GM12864 (cell line): ENCODE results near the gene ARRB1.

Experiments used
- DNase-seq: peaks from one replicate; pipeline ENCODE4 v3.0.0-alpha.2; 2011; ENCODE audit warnings: low read depth
- H3K4me3 ChIP-seq: 2 replicates; pipeline ENCODE4 v1.5.1; 2011; ENCODE audit warnings: mild to moderate bottlenecking, low read depth, low read length, control low read depth
- TF ChIP-seq, protein P1 (sequence below): IDR thresholded peaks from 2 replicates; pipeline ENCODE4 v1.5.1; 2011; ENCODE audit warnings: low read depth, mild to moderate bottlenecking, moderate library complexity, low read length, control low read depth, inconsistent platforms; ENCODE audit errors: missing control alignments

The ARRB1 gene

DNA sequence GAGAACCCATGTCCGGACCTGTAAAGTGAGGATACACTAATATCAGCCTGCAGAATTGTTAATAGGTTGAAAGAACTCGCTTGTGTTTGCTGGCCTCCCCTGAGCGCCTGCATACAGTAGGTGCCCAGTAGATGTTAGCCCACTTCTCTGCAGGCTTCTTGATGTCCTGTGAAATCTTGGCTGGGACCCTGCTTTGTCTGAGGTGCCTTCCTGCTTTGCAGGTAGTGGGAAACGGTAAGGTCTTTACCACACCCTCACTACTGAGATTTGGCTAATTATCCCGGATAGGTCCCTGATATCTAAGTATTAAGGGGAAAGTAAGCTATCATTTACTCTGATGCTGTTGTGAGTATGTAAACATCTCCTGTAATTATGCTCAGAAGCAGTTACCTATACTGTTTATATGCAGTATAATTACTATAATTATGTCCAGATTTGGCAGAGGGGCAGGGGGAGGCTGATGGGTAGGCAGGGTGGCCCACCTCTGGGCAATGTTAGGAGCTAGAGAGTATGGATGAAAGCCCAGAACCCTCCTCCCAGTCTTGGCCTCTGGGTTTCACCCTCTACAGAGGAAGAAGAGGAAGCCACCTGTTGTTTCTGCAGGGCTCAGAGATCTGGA is 1.2 kb upstream of the ARRB1 start:
- no peak for DNase-seq
- peak overlapping the region; percentile 46; the same call in 1 of the 2 replicates for H3K4me3 ChIP-seq
- TF ChIP-seq, protein P1, sequence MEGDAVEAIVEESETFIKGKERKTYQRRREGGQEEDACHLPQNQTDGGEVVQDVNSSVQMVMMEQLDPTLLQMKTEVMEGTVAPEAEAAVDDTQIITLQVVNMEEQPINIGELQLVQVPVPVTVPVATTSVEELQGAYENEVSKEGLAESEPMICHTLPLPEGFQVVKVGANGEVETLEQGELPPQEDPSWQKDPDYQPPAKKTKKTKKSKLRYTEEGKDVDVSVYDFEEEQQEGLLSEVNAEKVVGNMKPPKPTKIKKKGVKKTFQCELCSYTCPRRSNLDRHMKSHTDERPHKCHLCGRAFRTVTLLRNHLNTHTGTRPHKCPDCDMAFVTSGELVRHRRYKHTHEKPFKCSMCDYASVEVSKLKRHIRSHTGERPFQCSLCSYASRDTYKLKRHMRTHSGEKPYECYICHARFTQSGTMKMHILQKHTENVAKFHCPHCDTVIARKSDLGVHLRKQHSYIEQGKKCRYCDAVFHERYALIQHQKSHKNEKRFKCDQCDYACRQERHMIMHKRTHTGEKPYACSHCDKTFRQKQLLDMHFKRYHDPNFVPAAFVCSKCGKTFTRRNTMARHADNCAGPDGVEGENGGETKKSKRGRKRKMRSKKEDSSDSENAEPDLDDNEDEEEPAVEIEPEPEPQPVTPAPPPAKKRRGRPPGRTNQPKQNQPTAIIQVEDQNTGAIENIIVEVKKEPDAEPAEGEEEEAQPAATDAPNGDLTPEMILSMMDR = no peak

DNA sequence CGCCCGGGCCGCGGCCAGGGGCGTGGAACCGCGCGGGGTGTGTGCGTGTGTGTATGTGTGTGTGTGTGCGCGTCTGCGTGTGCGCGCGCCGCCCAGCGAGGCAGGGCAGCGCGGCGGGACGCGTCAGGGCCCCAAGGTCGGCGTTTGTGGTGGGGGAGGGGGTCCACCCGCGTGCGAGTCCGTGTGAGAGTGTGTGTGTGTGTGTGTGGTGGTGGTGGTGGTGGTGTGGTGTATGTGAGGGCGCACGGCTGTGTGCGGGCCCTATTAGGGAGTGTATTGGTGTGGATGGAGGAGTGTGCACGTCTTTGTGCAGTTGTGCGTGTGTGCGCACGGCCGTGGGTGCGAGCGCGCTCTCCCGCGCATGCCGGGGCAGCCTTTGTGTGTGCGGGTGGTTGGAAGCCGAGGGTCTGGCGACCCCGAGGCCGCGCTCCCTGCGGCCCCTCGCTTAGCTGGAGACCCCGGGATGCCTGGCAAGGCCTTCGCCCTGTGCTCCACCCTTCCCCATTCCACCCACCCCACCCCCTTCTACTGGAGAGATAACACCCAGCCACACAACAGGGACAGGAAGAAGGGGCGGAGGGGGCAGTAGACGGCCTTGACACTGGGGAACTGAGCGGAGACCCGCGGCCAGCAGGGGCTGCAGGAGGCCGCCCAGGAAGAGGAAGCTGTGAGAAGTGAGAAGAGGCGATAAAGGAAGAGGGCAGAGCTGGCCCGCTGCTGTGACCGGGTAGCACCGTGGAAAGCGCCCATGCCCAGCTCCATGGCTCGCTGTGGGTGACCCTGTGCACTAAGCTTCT is 528 bp upstream of the ARRB1 start:
- TF ChIP-seq, protein P1 = no peak
- no peak for DNase-seq
- H3K4me3 ChIP-seq = peak overlapping the region; percentile 46

DNA sequence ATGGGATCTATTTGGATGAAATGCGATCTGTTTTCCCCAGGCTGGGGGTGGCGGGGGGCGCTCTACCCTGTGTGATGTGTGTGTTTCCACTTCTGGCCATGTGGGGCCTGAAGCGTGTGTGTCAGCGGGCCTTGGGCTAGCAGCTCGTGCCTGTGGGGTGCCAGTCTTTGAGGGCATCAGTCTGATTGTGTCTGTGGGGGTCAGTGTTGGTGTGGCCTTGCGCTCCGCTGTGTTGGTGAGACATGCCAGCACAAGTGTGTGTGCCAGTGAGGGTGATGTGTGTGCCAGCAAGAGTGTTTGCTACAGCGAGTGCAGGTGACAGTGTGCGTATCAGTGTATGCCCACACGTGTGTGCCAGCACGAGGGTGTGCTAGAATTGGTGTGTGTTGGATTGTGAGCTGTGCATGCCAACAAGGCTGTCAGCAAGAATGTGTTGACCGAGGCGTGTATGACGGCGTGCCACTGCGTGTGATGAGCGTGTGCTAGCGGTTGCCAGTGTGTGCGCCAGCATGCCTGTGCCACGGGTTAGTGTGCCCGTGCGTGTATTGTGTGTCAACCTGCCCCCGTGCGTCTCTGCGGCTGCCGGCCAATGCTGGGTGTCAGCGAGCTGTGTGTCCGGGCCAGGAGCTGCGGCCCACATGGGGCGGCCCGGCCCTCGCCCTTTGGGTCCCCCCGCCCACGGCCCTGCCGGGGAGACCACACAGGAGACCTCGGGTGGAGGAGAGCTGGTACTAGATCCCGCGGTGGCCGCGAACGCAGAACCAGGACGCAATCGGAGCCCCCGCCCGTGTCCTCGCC is 519 bp downstream of the ARRB1 start:
- TF ChIP-seq, protein P1 = peak; percentile 16
- peak overlapping the region; percentile 11 for H3K4me3 ChIP-seq

DNA sequence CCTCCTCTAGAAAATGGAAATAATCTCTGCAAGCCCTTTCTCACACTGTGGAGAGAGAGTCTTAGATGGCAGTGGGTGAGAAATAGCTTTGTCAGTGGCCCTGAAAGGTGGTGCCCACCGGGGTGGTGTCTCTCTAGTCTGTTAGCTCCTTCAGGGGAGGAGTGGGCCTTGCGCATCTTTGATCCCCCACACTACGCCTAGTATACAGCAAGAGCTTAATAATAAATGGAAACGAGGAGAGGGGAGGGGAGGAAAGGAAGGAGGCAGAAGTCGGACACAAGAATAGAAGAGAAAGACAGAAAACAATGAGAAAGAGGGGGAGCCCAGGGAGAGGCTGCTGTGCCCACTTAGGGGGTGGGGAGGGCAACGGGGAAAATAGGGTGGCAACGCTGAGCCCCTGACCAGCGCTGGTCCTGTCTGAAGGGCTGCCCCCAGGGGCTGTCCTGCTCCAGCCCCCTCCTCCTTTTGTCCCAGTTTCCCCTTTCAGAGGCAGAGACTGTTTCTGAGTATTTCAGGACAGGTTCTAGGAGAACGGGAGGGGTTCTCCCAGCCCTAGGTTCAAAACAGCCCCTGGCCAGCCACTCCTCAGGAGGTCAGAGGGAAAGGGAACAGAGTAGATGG is 1.2 kb downstream of the ARRB1 start:
- DNase-seq = no peak
- TF ChIP-seq, protein P1 = no peak
- H3K4me3 ChIP-seq = no peak overlapping the region

More for the DNA sequence above, 519 bp downstream of the ARRB1 start:
- no peak for DNase-seq

DNA sequence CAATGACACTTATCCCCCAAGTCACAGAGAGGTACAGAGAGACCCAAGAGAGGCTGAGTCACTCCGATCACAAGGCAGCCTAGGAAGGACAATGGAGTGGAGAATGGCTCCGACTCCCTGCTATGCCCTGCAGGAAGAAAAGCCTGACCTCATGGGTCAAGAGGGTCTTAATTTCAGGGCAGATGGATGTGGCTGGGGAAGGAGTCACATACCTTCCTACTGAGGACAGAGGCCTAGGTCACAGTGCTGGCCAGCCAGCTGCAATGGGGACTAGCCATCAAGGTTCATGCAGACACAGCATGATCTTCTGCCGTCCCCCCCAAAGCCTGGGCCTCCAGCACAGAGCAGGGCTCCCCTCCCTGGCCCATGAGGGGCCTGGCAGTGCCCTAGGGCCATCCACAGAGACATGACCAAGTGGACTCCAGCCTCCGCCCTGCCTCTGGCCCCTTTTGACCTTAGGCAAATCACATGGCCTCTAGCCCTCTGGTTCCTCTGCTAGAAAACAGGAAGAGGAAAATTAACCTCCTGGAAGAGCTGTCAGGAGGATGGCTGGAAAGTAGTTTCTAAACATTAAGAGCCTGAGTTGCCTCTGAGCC is 1.8 kb downstream of the ARRB1 start:
- H3K4me3 ChIP-seq = no peak overlapping the region
- TF ChIP-seq, protein P1 = no peak
- no peak for DNase-seq

DNA sequence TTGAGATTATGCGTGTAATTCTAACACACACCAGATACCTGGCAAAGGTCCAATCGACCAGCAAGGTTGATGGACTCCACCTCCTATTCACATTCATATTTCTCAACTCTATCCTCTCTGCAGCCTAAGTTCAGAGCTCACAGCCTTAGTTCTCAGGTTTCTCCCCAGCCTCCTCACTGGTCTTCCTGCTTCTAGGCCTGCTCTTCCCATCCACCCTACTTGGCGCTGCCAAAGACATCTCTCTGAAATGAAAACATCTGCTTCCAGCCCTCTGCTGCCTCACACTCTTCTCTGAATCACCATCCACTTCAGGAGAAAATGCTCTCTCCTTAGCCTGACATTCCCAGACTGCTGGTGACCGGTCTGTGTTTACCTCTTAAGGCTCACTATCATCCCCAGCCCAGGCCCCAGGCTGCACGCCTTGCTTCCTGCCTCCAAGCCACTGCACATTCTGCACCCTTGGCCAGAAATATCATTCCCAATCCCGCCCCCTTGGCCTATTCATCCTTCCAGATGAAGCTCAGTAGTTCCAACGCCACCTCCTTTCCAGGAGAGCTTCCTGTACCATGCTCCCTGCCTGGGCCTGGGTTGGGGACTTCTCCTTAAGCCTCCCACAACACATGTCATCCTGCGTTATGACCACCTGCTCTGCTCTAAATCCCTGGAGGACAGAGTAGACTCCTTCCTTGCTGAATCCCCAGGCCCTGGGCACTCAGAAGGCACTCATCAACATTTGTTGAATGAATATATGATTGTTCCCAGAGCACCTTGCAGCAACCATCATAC is 3.5 kb downstream of the ARRB1 start:
- no peak for DNase-seq
- H3K4me3 ChIP-seq = no peak overlapping the region

More for the DNA sequence above, 3.5 kb downstream of the ARRB1 start:
- TF ChIP-seq, protein P1 = no peak
